Tibial nerve (tissue), 4 donors: Measurements from ENCODE around the gene ANKZF1. TPM values are rescaled to one million over a fixed set of nuclear protein-coding genes. Genes with fewer than 3 reads are reported as not detected.

Experiments used
- DNase-seq, 2 donors: peaks; one replicate each; pipeline ENCODE4 v3.0.0-alpha.2; 2019; ENCODE audit warnings: low spot score in 2 of 2
- H3K27ac ChIP-seq, 4 donors: fragments of 200-600 bp; sonication (generic) in 3 of 4; one replicate each; pipeline ENCODE4 v1.5.1; 2017 to 2019; ENCODE audit warnings: mild to moderate bottlenecking in 1 of 4
- H3K27me3 ChIP-seq, 2 donors: fragments of 200-600 bp; sonication (generic) in 1 of 2; one replicate each; pipeline versions ENCODE4 v1.5.1 to v1.6.0; 2017 to 2019
- H3K36me3 ChIP-seq, 3 donors: fragments of 200-600 bp; sonication (generic); one replicate each; pipeline ENCODE4 v1.5.1; 2018 to 2019
- H3K4me1 ChIP-seq, 4 donors: fragments of 200-600 bp; sonication (generic) in 3 of 4; one replicate each; pipeline ENCODE4 v1.5.1; 2017 to 2019
- H3K4me3 ChIP-seq, 4 donors: fragments of 200-600 bp; sonication (generic) in 3 of 4; one replicate each; pipeline ENCODE4 v1.5.1; 2017 to 2019; ENCODE audit warnings: mild to moderate bottlenecking in 1 of 4, moderate library complexity in 1 of 4
- H3K9me3 ChIP-seq, 4 donors: fragments of 200-600 bp; sonication (generic) in 3 of 4; one replicate each; pipeline ENCODE4 v1.5.1; 2017 to 2019
- CTCF ChIP-seq, 5 experiments: fragments of 200-600 bp in 3 of 5; fragments of 450-650 bp in 2 of 5; sonication (generic) in 3 of 5; IDR thresholded peaks; one replicate each; pipeline ENCODE4 v1.5.1; 2016 to 2019; ENCODE audit warnings: antibody characterized with exemption in 5 of 5, mild to moderate bottlenecking in 3 of 5, moderate library complexity in 2 of 5
- EP300 ChIP-seq, 2 donors: sonication (generic); formaldehyde crosslinking; IDR thresholded peaks; one replicate each; pipeline ENCODE4 v1.6.1; 2017; ENCODE audit warnings: antibody characterized with exemption in 2 of 2, mild to moderate bottlenecking in 1 of 2
- POLR2A ChIP-seq, 2 donors: fragments of 450-650 bp; IDR thresholded peaks; one replicate each; pipeline ENCODE4 v1.6.1; 2017; ENCODE audit warnings: antibody characterized with exemption in 2 of 2, mild to moderate bottlenecking in 2 of 2, moderate library complexity in 2 of 2
- WGBS, 2 donors: methylation state at CpG; one replicate each; pipeline ENCODE4 v1.1.5; 2018; 5-methylcytosine and 5-hydroxymethylcytosine counted together
- total RNA-seq, 4 donors: library from RNA; depleted of rRNA; stranded (reverse); fragments of >200 nt; gene quantifications; one replicate each; pipeline ENCODE4 v1.1.0, GENCODE V29; 2016

The ANKZF1 gene
- total RNA-seq, 4 donors from 2014 or later: 84.5 to 106 (median 97.6) TPM

DNA sequence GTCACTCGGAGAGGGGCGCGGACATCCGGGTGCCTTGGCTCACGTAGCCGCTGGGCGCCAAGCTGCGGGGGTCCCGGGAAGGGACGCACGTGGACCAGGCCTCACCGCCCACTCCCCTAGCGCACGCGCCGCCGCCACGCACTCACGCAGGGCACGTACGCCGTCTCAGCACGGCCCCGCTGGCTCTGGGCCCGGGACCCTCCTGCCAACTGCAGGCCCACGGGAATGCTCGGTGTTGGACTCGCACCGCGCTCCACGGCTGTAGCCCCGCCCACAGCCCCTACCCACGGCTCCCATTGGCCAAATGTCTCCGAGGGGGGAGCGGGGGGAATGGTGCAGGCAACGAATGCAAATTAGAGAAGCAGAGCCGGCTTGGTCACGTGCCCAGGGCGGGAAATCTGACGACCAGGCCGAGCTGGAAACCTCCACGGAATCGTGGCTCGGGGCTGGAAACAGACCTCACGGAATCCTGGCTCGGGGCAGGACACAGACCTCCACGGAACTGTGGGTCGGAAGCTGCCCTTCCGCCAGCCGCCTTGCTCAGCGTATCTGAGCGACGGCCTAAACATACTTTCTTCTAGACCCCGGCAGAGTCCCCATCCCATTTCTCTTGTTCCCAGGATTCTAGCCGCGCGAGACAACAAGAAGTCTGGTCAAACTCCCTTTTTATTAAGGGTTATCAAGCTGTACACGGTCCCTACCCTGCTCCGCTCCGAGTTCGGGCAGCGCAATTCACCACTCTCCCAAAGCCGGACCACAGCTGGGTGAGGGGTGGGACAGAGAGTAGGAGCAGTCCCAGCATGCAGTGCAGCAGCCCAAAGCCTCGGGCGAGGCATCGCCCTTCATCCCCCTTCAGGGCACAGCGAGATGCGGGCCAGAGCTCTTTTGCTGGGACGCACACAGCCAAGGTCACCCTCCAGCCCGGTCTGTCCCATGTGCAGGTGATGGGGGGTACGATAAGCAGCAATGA lies 10.6 kb upstream of the ANKZF1 start, which contains the start of gene ABCB6:
ABCB6 (minus strand) TSS at position 227 of the 970 bp plus-strand sequence. CDS start 285 bp downstream, outside the sequence.
- TF ChIP-seq CTCF (IDR thresholded peaks at IDR 0.05) (peak in 1 of 5 experiments; percentile 31), EP300 (IDR thresholded peaks at IDR 0.05) (peak; percentile 85 to 92), POLR2A (IDR thresholded peaks at IDR 0.05) (peak; percentile 25 to 80)
- peaks cover 0 to 48% (median 24%) of the 10 kb centered on the region in 4 donors for H3K4me1 ChIP-seq
- H3K27me3 ChIP-seq: no peaks in the 10 kb centered on the region
- peak; percentile 99 for DNase-seq
- H3K4me3 ChIP-seq: peak within 1 kb of the TSS; percentile 47 to 80 (median 66)
- no peaks in the 10 kb centered on the region for H3K9me3 ChIP-seq
- peaks cover 4 to 68% (median 27%) of the 10 kb centered on the region in 3 donors for H3K36me3 ChIP-seq
- peak within 1 kb of the TSS; percentile 50 to 94 (median 89) for H3K27ac ChIP-seq
- 8 to 9% methylated on average over 34 to 44 of the region's 71 CpGs for WGBS, 2 donors

DNA sequence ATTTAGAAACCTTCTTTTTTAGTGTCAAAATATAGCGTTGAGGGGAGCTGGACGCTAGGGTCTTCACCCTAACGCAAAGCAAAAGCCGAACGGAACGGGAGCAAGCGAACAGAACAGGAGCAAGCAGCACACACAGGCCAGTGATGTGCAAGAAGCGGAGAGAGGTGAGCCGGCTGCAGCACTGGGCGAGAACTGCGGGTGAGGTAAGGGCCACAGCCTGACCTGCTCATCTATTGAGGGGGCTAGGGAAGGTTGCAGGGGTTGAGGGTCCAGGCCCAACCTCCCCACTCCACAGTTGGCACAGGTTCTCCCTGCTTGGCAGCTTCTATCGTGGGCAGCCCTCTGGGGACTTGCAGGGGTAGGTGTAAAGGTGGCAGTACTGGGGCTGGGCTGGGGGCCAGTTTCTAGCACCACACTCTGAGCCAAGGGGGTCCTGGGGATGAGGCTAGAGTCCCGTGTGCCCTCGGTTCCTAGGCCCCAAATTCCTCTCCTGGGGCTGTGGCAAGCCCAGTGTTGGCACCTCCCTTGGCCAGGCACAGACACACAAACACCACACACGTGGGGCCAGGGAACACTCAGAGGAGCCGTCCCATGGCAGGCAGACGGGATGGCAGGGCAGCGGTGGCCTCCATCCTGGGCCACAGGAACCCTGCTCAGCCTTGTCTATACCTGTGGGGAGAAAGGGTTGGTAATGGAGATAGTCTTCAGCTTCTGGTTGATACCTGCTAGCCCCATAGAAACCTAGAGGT lies 9.6 kb upstream of the ANKZF1 start:
- Histone ChIP-seq H3K4me1 (peaks cover 0 to 48% (median 24%) of the 10 kb centered on the region in 4 donors), H3K4me3 (peak overlapping the region in 1 of 4 donors; percentile 80), H3K9me3 (no peaks in the 10 kb centered on the region), H3K27ac (peak overlapping the region in 1 of 4 donors; percentile 84), H3K36me3 (peaks cover 4 to 68% (median 31%) of the 10 kb centered on the region in 3 donors), H3K27me3 (no peaks in the 10 kb centered on the region)
- DNase-seq: no peak
- WGBS, 2 donors: 84 to 88% methylated on average over 15 to 18 of the region's 18 CpGs
- TF ChIP-seq CTCF (IDR thresholded peaks at IDR 0.05) (no peak), EP300 (IDR thresholded peaks at IDR 0.05) (no peak), POLR2A (IDR thresholded peaks at IDR 0.05) (no peak)

DNA sequence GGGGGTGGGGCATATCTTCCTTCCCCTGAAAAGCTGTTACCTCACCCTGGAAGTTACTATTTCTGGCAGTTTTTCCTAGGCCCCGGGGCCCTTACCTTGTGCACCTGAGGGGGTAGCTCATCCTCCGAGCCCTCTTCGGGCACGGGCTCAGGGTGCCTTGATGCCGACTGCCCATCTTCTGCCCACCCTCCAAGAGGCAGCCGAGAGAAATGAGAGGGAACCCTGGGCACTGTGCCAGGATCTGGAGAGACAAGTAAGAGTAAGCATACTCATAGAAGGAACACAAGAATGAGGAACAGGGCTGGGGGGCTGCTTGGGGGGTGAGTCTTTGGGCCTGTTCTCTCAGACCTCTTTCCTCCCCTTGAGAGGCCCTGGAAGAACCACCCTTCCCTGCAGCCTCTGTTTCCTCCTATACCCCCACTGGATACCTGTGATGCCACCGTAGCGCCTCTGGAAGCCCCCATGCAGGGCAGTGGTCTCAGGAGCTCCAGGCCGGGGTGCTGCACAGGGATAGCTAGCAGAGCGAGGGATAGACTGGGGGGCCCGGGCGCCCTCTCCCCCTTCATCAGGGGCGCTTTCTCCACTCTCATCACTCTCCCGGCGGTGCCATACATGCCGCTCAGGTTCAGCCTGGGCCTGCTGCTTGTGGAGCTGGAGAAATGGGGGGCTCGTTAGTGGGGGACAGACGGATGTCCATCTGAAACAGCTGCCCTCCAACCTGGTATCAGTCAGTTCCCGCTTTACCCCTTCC lies 8.8 kb upstream of the ANKZF1 start:
- H3K27ac ChIP-seq: no peak overlapping the region
- H3K36me3 ChIP-seq: peaks cover 4 to 68% (median 31%) of the 10 kb centered on the region in 3 donors

More for the DNA sequence above, 8.8 kb upstream of the ANKZF1 start:
- no peak for TF ChIP-seq POLR2A (IDR thresholded peaks at IDR 0.05)
- no peak for TF ChIP-seq CTCF (IDR thresholded peaks at IDR 0.05)
- TF ChIP-seq EP300 (IDR thresholded peaks at IDR 0.05): no peak
- no peaks in the 10 kb centered on the region for H3K9me3 ChIP-seq
- WGBS, 2 donors: 86 to 90% methylated on average over 18 of the region's 19 CpGs
- no peaks in the 10 kb centered on the region for H3K27me3 ChIP-seq
- peaks cover 0 to 43% (median 24%) of the 10 kb centered on the region in 4 donors for H3K4me1 ChIP-seq
- no peak for DNase-seq
- H3K4me3 ChIP-seq: no peak overlapping the region
